Loucy (cell line): ENCODE measurements around the gene COL11A1.
"Not testable (repeated sequence)": the region's sequence is repeated elsewhere in the genome, so short reads cannot be mapped to it uniquely, and the experiment has no call there.

ENCODE experiments used
- CTCF ChIP-seq: fragments of 200-600 bp; sonication (generic); conservative IDR thresholded peaks from 2 replicates; pipeline ENCODE4 v1.5.1; 2014; ENCODE audit warnings: mild to moderate bottlenecking, antibody characterized with exemption, low read length
- EZH2phosphoT487 ChIP-seq: fragments of 200-600 bp; IDR thresholded peaks from 2 replicates; pipeline ENCODE4 v1.6.1; 2018; ENCODE audit warnings: antibody characterized with exemption, mild to moderate bottlenecking, moderate library complexity, borderline replicate concordance

- not testable (repeated sequence) for TF ChIP-seq CTCF, EZH2phosphoT487
Observed at GRCh38 chr1:102933362-102933761, 175.0 kb downstream of the COL11A1 start.
